ENCODE data around the gene VAX1. TPM values are rescaled to one million over a fixed set of nuclear protein-coding genes. Genes with fewer than 3 reads are reported as not detected.

The VAX1 gene
- total RNA-seq (2012; rRNA removed) (not detected in 2 replicates), polyA plus RNA-seq (2012; rRNA removed) (not detected in 2 replicates), Bru-seq, nascent RNA (not detected), BruChase-seq, experiment 1, labeled RNA remaining after a 6-hour chase (not detected), BruChase-seq, experiment 2, labeled RNA remaining after a 2-hour chase (not detected)
- not detected in 2 replicates for polyA plus RNA-seq (2012; cell fraction: cytosol; rRNA removed)
- polyA plus RNA-seq (2012; cell fraction: nucleus; rRNA removed; ENCODE audit: low replicate concordance) = not detected in 2 replicates
- long read RNA-seq = 0 reads

GRCh38 chr10:117137911-117138642, at the start of gene VAX1:
VAX1 (minus strand) TSS chr10:117138270; CDS start chr10:117138056, 214 bp downstream.
- ChIA-PET POLR2A (ENCODE audit: unreplicated experiment) (no interaction called here), CTCF (interaction anchor here (0.5 kb wide), 1 partner anchor 16 kb away, joined by 3 read pairs; no protein-coding TSS in a partner anchor)
- Histone ChIP-seq H3K4me3 (ENCODE audit: insufficient read depth, low read depth, low read length) (no peak within 1 kb of the TSS), H3K9me3 (ENCODE audit: control insufficient read depth, insufficient read depth, low read length) (peaks cover 9% of the 10 kb centered on the region), H2BK120ac (ENCODE audit: low read depth, low read length) (no peak within 1 kb of the TSS), H3K14ac (replicated peaks; ENCODE audit: low read depth, low read length) (no peak within 1 kb of the TSS), H2BK15ac (ENCODE audit: low read depth, low read length) (no peak within 1 kb of the TSS), H3K9me1 (ENCODE audit: insufficient read depth, low read length) (no peaks in the 10 kb centered on the region), H2BK5ac (ENCODE audit: low read depth, low read length, poor library complexity, severe bottlenecking) (no peak within 1 kb of the TSS), H3K36me3 (ENCODE audit: control insufficient read depth, insufficient read depth, low read length) (no peaks in the 10 kb centered on the region), H3K4me1 (ENCODE audit: control insufficient read depth, insufficient read depth, low read length) (peaks cover 2% of the 10 kb centered on the region; the same call in 1 of the 2 replicates), H3K56ac (ENCODE audit: extremely low read depth, insufficient read depth, low read length) (no peak within 1 kb of the TSS), H2AFZ (replicated peaks; ENCODE audit: low read length, poor library complexity) (peak within 1 kb of the TSS; percentile 55), H4K91ac (ENCODE audit: insufficient read depth, low read depth, low read length) (no peak within 1 kb of the TSS), H3K9ac (ENCODE audit: low read depth, low read length) (no peak within 1 kb of the TSS), H3K4me2 (ENCODE audit: low read depth, low read length) (peak within 1 kb of the TSS; percentile 62; the same call in 1 of the 2 replicates), H3K27ac (ENCODE audit: insufficient read depth, low read length) (no peak within 1 kb of the TSS), H3K27me3 (ENCODE audit: control insufficient read depth, insufficient read depth, low read length) (peaks cover 84% of the 10 kb centered on the region), H4K20me1 (ENCODE audit: insufficient read depth, low read length) (no peaks in the 10 kb centered on the region), H3K18ac (ENCODE audit: low read depth, low read length) (no peak within 1 kb of the TSS), H4K5ac (ENCODE audit: low read depth, low read length) (no peak within 1 kb of the TSS), H2AK9ac (replicated peaks; ENCODE audit: low read depth, low read length, poor library complexity) (no peak within 1 kb of the TSS), H2AK5ac (ENCODE audit: low read depth, low read length) (no peak within 1 kb of the TSS), H2BK20ac (ENCODE audit: low read depth, low read length) (no peak within 1 kb of the TSS), H3K79me1 (ENCODE audit: low read depth in 1 of 2, low read length in 2 of 2) (no peaks in the 10 kb centered on the region), H3K4ac (ENCODE audit: low read depth, low read length) (no peak within 1 kb of the TSS), H4K8ac (ENCODE audit: low read depth in 2 of 2, low read length in 2 of 2) (no peak within 1 kb of the TSS), H3K23ac (ENCODE audit: low read depth, low read length) (no peak within 1 kb of the TSS)
- 7% methylated on average over 29 of the region's 65 CpGs; no CpG with 5 or more reads in 1 of the 2 experiments for WGBS, 2 experiments (ENCODE audit: extremely low coverage in 2 of 2, insufficient read length in 1 of 2)
- ATAC-seq (ENCODE audit: low read depth) (no peak), DNase-seq (no peak)
- dilution Hi-C loops (cut with HindIII; ENCODE audit: low sequenced_read_pairs, unreplicated experiment) (no loop called here), intact Hi-C loops (cut with micrococcal nuclease) (no loop called here), in situ Hi-C loops (cut with MboI; ENCODE audit: low sequenced_read_pairs) (no loop called here)
- no TSS peak for BruUV-seq (replicated peaks)
- TF ChIP-seq CTCF (conservative IDR thresholded peaks at IDR 0.05; ENCODE audit: low read depth, low read length) (no peak), MXI1 (IDR thresholded peaks at IDR 0.05; ENCODE audit: borderline replicate concordance, low read depth, low read length) (no peak), BHLHE40 (IDR thresholded peaks at IDR 0.05; ENCODE audit: low read depth, low read length) (no peak), CEBPB (IDR thresholded peaks at IDR 0.05; ENCODE audit: low read depth, low read length) (no peak), MAZ (IDR thresholded peaks at IDR 0.05; ENCODE audit: borderline replicate concordance, low read depth, low read length) (no peak), CHD1 (IDR thresholded peaks at IDR 0.05; ENCODE audit: low read depth, low read length) (no peak), SMC3 (IDR thresholded peaks at IDR 0.05; ENCODE audit: low read depth, low read length) (no peak), RFX5 (IDR thresholded peaks at IDR 0.05; ENCODE audit: low read depth, low read length) (no peak), RCOR1 (IDR thresholded peaks at IDR 0.05; ENCODE audit: insufficient replicate concordance, low read length) (no peak), POLR2A (IDR thresholded peaks at IDR 0.05; ENCODE audit: low read depth, low read length) (no peak), FOS (IDR thresholded peaks at IDR 0.05; ENCODE audit: low read depth, low read length) (no peak), MAFK (IDR thresholded peaks at IDR 0.05; ENCODE audit: low read depth, low read length) (no peak), NFE2L2 (IDR thresholded peaks at IDR 0.05; ENCODE audit: low read depth, low read length) (no peak)
